ENCODE data around the gene LACTB.

- no peak for TF ChIP-seq POLR2A (IDR thresholded peaks at IDR 0.05; ENCODE audit: low read length)
- no peak for TF ChIP-seq GATA1 (IDR thresholded peaks at IDR 0.05; ENCODE audit: low read depth, low read length)
Measured at GRCh38 chr15:63135804-63136203, 14.1 kb downstream of the LACTB start.

Data from erythroblast (primary cell).